GM18858 (cell line): Measurements from ENCODE around the gene CHRNB1.

Source experiments
- ATAC-seq: cut with Tn5 transposase; IDR thresholded peaks from one replicate; pipeline ENCODE4 v1.9.1; 2021; ENCODE audit not compliant: unreplicated experiment

CHRNB1 gene

GRCh38 chr17:7444682-7445618 is at the start of gene CHRNB1:
CHRNB1 (plus strand) TSS chr17:7445061; CDS start chr17:7445128, 67 bp downstream.
- ATAC-seq = no peak

DNA sequence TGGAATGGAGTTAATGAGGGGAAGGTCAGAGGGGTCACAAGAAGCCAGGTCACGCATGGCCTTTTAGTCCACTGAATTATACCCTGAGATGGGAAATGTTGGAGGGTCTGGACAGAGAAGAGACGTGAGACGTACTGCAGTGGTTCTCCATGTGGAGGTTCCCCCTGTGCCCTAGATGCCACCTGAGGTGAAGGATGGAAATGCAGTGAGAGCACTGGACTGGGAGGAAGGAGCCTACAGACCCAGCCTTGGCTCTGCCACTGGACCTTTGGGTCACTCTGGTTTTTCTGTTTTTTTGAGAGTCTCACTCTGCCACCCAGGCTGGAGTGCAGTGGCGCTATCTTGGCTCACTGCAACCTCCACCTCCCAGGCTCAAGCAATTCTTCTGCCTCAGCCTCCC is 48.7 kb upstream of the CHRNB1 start:
- no peak for ATAC-seq

DNA sequence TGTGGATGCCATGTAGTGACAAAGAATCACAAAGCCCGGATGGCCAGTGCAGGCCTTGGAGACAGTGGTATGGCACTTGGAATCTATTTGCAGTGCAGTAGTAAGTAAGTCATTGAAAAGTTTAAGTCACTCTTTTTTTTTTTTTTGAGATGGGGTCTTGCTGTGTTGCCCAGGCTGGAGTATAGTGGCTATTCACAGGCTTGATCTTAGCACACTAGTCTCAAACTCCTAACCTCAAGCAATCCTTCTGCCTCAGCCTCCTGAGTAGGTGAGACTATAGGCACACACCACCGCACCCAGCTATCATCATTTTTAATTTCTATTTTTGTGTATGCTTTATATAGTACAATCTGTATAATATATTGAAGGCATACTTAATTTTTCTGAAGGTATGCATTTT is 46.2 kb upstream of the CHRNB1 start:
- no peak for ATAC-seq

DNA sequence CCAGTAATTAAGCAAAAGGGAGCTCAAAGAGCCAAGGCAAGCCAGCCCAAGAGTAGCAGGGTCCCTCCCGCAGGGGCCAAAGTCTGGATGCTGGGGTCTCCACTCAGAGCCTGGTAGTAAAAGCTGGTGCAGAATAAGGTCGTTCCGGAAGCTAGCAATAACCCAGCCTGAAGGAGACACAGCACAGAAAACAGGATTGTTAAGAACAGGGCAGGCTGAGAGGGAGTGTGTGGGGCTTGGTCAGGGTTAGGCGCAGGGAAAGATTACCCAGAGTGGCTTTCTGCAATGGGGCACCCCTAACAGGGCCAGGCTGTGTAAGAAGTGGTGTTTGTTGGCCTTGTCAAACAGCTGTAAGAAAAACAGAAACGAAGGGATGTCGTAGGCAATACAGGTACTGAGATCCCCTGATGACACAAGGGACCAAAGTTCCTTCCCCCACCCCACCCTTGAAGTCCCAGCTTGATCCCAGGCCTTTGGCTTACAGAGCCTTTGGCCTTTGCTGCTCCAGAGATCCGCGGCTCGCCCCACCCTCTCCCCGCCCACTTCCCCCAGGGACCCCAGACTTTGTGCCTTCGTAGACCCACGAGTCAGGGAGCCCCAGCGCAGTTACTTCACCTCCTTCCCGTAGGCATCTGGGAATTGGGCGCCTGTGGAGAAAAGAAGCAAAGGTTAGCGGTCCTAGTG is 41.7 kb upstream of the CHRNB1 start:
- ATAC-seq = no peak

GRCh38 chr17:7403727-7403976 is 41.2 kb upstream of the CHRNB1 start:
- no peak for ATAC-seq

DNA sequence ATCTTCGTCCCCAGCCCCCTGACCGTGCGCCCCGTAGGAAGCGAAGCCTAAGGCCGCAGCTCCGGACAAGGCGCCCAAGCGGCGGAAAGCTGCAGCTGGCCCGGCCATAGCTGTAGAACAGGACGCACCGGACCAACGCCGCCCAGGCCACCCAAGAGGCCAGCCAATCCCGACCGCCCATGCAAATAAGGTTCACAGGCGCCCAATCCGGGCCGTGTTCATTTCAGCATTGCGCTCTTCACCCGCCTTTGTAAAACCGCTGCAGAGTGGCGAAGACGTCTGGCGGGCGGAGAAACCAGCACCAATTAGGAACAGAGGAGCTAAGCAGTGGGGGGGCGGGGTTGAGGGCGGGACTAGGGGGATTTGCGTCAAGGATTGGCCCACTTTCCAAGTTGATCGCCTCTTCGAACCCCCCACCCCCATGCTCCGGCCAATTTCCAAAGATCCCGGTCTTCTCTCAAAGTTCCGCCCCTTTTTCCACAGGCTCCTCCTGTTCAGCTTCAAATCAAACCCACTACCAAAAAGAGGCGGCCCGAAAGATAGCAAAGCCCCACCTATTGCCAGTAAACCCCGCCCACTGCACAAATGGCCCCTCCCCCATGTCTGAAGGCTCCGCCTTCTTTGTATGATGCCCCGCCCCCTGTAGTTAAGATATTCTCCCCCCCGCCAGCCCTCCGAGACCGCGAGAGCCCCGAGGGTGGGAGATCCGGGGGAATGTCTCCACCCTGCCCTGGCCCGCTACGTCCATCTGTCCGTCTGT is 40.7 kb upstream of the CHRNB1 start, which contains the start of gene TMEM256:
Gene TMEM256, minus strand, starts transcription at position 121 of the 760 bp plus-strand sequence. Its CDS starts 13 bp downstream, at position 108.
- ATAC-seq = peak; percentile 79

DNA sequence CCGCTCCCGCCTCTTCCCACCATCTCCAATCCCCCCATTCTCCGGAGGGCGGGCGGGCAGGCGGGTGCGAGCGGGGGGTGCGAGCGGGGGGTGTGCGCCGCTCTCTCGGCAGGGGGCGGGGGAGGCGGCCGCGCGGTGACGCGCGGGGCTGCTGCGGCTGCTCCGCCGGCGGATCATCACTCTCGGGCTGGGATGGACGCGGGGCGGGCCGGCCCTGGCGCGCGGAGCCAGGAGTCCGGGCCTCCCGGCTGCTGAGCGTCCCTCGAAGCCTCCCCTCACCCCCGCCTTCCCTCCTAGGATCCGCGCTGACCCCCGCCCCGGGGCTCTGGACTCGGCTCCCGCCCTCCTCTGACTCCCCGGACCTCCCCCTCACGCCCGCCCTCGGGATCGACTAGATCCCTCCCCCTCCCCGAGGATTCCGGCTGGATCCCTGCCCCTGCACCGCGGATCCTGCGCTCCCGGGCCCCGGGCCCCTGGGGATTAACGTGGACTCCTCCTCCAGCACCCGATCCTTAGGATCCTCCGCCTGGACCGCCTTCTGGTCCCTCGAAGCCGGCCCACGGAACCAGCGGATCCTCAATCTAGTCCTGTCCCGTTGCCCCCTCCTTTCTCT is 40.0 kb upstream of the CHRNB1 start:
- ATAC-seq = no peak

GRCh38 chr17:7405350-7406234 is 39.3 kb upstream of the CHRNB1 start:
- no peak for ATAC-seq

DNA sequence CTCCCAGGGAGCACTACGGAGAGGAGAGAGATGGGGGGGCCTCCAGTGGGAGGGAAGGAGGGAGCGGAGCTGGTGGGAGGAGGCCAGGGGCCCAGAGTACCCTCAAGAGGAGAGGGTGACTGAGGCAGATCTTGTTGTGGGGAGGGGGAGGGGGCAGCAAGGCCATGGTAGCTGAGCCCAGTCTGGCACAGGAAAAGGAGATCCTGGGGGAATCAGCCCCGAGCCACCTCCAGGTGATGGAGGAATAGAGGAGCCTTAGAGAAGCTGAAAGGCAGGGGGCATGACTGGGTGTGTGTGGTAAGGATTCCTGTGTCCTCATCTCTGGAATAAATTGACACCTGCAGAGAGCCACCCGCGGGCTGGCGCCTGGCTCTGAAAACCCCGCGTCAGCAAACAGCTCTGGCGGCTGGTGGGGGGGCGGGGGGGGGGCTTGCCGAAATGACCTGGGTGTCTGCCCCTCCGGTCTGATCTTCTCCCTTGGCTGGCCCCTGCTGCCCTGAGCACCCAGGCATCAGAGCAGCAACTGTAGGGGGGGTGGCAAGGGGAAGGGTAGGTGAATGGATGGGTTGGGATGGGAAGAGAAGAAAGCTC is 38.5 kb upstream of the CHRNB1 start:
- ATAC-seq = no peak

DNA sequence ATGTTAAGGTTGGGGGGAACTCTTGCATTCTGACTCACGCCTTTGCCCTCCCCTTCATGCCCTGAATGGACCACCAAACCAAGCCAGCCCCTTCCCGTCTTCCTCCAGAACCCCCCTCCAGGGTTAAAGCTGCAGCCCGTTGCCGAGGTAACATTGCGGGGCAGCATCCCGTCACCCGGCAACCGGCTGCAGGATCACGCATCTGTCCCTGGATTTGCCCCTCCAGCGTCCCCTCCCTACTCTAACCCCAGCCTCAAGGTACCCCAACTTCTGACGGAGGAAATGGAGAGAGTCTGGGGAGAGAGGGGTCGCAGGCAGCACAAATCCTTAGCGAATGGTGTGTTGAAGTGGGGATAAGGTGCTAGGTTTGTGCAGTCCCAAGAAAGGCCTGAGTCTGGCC is 37.8 kb upstream of the CHRNB1 start:
- ATAC-seq = no peak

GRCh38 chr17:7407485-7408251 is 37.2 kb upstream of the CHRNB1 start, which contains the start of gene NLGN2:
NLGN2 (plus strand) TSS chr17:7407845; CDS start chr17:7408256, 411 bp downstream.
- ATAC-seq = no peak

GRCh38 chr17:7408252-7408727 is 36.6 kb upstream of the CHRNB1 start:
- no peak for ATAC-seq

GRCh38 chr17:7408863-7409262 is 36.0 kb upstream of the CHRNB1 start:
- ATAC-seq = no peak

- ATAC-seq = no peak
Observed at GRCh38 chr17:7409716-7410115, 35.1 kb upstream of the CHRNB1 start.

DNA sequence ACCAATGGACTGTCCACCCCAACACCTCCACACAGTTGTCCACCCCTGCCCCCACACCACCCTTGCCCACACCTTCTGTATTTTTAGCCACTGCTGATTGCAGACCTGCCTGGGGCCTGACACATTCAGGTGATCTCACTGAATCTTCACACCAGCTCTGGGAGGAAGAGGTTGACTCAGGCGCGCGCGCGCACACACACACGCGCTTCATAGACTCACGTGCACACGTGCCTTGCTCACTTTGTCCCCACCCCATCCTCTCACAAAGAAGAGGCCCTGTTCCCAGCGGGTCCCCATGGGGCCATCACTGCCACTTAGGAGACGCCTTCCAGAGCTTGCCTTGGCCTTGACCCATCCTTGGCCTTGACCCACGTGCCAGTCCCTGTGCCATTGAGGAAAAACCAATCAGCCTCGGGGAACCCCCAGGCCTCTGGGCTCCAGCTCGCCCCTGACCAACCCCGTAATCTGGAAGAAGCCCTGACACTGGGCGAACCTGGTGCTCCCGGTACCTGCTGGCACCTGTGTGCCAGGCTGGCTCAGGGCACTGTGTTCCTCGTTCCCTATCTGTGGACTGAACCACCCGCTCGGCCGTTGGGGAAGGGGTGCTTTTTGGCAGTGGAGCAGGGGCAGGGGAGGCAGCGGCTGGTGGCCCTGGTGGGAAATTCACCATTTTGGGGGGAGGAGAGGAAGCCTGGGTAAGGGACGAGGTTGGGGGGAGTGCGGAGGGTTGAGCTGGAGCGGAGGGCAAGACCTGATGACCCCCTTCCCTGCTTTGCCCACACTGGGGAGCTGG is 34.0 kb upstream of the CHRNB1 start:
- no peak for ATAC-seq

DNA sequence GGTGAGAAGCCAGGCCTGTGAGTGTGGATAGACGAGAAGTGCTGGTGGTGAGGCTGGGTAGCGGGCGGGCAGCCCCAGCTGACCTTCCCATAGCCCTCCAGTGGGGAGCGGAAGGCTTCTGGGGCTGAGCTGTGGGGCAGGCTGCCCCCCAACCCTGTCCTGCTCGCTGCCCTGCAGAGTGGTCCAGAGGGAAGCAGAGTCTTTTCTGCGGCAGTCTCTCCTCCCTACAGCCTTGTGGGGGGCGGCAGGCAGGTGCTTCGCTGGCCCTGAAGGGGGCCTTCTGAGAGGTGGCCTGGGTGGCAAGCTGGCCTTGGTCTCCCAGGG is 33.5 kb upstream of the CHRNB1 start:
- no peak for ATAC-seq

DNA sequence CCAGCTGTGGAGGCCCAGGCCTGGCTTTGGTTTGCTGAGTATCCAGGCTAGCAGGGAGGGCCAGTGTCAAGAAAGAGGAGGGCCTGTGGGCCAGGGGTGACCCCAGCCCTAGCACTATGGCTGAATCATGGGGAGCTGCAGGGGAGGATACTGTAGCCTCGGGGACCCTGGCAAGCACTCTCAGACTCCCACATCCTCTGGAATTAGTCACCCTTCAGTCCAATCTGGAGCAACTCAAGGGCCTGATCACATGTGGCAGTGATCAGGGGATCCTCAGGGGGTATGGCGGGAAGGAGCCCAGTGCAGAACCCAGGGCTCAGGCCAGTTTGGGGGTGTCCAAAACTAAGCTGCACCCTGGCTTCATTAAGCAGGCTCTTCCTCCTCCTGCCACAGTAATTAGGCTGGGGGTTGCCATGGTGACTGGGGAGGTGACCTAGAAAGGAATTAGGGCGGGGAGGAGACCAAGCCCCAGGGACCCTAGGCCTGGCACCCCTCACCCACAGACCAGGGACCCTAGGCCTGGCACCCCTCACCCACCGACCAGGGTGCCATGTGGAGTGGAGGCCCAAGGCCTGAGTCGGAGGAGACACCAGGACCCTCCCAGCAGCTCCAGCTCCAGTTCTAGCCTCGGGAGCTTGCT is 31.4 kb upstream of the CHRNB1 start:
- no peak for ATAC-seq

GRCh38 chr17:7414837-7415236 is 30.0 kb upstream of the CHRNB1 start:
- no peak for ATAC-seq
